GM12873 (cell line): ENCODE data around the gene C12orf43.

Experiments
- TF ChIP-seq, protein P1 (sequence below): IDR thresholded peaks from 2 replicates; pipeline ENCODE4 v1.5.1; 2012; ENCODE audit warnings: low read depth, mild to moderate bottlenecking, moderate library complexity, low read length, control low read depth; ENCODE audit not compliant: insufficient read depth; ENCODE audit errors: missing control alignments

Gene C12orf43

DNA sequence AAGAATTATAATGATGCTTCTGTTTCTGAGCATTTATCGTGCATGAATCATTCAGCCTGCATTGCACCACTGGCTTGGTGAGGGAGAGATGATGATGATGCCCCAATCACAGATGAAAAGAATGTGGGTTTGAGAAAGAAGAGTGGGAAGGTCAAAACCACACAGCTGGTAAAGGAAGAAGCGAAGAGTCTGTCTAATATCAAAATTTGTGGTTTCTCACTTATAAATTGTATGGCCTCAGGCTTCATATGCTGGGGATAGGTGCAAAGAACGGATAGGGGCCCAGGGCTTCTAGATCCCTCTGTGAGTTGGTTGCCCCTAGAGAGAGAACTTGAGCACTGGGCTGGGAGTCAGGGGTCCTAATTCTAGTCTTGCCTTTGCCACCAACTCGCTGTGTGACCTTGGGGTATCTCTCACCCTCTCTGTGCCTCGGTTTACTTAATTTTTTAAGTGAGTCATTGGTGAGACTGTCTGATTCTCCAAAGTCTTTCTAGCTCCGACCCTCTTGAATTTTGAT lies 20.6 kb upstream of the C12orf43 start:
- TF ChIP-seq, protein P1, sequence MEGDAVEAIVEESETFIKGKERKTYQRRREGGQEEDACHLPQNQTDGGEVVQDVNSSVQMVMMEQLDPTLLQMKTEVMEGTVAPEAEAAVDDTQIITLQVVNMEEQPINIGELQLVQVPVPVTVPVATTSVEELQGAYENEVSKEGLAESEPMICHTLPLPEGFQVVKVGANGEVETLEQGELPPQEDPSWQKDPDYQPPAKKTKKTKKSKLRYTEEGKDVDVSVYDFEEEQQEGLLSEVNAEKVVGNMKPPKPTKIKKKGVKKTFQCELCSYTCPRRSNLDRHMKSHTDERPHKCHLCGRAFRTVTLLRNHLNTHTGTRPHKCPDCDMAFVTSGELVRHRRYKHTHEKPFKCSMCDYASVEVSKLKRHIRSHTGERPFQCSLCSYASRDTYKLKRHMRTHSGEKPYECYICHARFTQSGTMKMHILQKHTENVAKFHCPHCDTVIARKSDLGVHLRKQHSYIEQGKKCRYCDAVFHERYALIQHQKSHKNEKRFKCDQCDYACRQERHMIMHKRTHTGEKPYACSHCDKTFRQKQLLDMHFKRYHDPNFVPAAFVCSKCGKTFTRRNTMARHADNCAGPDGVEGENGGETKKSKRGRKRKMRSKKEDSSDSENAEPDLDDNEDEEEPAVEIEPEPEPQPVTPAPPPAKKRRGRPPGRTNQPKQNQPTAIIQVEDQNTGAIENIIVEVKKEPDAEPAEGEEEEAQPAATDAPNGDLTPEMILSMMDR, result no peak

DNA sequence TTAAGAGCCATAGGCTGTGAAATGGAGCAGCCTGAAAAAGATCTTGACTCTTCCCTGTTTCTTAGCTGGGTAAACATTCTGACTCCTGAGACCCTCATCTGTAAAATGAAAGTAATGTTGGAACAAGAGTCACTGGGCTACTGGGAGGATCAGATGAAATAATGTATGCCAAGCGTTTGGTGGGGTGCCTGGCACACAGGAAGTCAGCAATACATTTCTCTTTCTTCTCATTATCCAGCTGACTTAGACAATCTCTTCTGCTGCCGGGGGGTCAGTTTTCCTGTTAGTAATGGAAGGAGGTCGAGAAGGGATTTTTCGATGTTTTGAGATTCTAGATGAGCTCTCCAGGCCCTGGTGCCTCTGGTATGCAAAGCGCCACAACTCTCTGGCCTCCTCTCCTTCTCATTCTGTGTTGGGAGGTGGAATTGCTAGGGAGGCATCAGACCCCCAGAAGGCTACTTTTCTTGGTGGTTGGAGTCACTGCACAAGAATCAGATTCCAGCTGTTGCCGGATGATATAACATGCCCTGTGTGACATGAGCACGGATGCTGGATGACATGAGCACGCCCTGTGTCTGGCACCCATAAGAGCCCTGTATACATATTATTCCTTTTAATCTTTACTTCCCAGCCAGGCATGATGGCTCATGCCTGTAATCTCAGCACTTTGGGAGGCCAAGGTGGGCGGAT lies 18.5 kb upstream of the C12orf43 start:
- TF ChIP-seq, protein P1, result no peak

DNA sequence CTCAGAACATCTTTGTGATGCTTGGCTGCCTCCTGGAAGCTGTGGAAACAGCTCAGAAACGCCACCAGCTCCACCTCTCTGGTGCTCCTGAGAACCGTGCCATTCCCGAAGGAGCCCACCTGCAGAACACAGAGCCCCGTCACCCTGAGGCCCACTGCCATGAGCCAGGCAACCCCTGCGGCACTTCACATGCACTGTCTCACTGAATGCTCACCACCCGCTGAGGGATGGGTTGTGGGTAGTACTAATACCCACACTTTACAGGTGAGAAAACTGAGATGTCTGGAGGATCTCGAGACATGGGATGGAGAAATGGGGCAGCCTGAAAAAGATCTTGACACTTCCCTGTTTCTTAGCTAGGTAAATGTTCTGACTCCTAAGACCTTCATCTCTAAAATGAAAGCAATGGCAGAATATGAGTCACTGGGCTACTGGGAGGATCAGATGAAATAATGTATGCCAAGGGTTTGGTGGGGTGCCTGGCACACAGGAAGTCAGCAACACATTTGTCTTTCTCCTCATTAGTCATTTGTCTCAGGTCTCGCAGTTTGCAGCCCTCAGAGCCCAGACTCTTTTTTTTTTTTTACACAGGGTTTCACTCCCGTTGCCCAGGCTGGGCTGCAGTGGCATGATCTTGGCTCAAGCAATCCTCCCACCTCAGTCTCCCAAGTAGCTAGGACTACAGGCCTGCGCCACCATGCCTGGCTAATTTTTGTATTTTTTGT lies 17.5 kb upstream of the C12orf43 start:
- TF ChIP-seq, protein P1, result no peak

DNA sequence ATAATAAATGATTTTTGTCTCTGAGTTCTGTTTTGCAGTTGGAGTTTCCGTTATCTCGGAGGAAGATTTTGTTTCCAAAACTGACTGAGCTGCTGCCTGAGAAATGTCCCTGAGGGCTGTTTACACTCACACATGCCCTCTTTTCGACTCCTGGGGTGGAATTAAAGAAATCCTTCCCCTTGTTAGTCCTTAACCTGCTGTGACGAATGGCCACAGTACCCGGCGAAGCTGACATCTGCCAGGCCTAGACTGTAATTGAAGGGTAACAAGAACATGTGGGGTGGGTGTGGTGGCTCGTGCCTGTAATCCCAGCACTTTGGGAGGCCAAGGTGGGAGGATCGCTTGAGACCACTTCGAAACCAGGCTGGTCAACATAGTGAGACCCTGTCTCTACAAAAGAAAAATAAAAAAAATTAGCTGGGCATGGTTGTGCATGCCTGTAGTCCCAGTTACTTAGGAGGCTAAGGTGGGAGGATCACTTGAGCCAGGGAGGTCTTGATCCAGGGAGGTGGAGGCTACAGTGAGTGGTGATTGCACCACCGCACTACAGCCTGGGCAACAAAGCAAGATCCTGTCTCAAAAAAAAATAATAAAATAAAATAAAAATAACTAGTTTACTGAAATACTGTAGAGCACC lies 14.4 kb upstream of the C12orf43 start:
- TF ChIP-seq, protein P1, result no peak

DNA sequence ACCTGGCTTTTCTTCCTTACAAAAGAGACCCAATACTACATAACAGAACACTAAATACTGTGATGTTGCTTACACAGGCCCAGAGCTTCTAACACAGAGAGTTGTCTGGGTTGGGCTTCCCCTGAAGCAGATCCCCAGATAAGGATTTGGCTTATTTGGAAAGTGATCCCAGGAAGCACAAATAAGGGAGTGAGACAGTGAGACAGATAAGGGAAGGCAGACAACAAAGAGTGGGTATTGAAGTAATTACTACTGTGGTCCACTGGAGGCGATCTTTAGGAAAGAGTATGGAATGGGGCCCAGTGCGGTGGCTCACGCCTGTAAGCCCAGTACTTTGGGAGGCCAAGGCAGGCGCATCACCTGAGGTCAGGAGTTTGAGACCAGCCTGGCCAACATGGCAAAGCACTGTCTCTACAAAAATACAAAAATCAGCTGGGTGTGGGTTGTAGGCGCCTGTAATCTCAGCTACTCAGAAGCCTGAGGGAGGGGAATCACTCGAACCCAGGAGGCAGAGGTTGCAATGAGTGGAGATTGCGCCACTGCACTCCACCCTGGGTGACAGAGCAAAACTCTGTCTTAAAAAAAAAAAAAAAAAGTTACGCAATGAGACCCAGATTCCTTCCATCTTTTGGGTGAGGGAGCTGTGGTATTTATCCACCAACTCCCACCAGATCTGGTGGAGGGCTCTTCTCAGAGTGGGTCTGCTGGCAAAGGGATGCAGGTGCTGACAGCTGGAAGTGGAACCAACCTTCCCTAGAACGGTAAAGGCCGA lies 10.2 kb upstream of the C12orf43 start:
- TF ChIP-seq, protein P1, result peak; percentile 15

DNA sequence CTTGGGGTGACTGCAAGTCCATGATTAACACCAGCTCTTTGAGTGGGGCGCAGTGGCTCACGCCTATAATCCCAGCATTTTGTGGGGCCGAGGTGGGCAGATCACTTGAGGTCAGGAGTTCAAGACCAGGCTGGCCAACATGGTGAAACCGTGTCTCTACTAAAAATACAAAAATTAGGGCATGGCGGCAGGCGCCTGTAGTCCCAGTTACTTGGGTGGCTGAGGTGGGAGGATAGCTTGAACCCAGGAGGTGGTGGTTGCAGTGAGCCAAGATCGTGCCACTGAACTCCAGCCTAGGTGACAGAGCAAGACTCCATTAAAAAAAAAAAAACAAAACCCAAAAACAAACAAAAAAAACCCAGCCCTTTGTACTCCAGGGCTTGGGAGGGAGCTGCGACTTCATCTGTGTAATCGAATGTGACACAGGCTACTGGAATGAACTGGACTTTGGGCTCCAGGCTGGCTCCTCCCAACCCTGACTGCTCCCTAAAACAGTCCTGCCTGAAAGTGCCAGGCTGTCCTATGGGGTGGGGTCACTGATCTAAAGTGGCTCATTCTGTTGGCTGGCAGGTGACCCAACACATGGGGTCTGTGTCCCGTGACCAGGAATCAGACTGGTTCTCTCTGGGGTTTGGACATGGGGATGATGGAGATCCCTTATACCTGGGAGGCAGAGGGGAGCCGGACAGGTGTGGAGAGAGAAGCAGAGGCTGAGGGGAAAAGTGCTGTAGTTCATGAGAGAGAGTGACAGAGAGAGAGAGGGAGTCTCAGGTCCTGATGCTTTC lies 9.3 kb upstream of the C12orf43 start:
- TF ChIP-seq, protein P1, result no peak
